Activated CD4-positive, alpha-beta T cell treated with anti-CD3 and anti-CD28 coated beads for 1 hour (primary cell): ENCODE measurements around the gene FKBP5.

Source experiments
- DNase-seq: peaks from one replicate; pipeline ENCODE4 v3.0.0-alpha.2; 2020

FKBP5 gene

DNA sequence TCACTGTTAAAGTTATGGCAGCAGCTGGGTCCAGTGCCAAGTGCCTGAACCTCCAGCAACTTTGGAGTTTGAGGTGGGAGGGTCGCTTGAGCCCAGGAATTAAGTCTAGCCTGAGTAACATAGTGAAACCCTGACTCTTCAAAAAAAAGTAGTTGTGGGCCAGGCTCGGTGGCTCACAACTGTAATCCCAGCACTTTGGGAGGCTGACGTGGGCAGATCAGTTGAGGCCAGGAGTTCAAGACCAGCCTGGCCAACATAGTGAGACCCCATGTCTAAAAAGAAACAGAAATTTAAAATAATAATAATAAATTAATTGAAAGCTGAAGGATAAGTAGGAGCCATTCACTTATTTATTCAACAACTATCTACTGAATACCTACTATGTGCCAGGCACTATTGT is 33.8 kb downstream of the FKBP5 start:
- DNase-seq: no peak

DNA sequence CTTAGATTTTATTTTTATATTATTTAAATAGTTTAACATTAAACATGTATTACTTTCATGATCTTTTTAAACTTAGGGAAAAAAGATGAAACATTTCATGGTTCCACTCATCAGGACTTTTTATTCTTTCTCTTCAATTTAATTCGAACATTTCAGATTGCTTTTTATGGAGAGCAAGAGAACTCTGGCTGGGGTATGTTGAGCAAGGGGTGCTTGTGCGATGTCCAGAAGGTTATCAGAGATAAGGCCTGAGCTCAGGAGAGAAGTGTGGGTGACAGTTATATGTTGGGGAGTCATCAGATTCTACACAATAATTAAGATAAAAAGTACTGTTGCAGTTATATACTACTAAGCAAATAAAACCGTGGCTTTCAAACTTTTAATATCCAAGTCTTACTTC is 37.5 kb downstream of the FKBP5 start:
- no peak for DNase-seq

DNA sequence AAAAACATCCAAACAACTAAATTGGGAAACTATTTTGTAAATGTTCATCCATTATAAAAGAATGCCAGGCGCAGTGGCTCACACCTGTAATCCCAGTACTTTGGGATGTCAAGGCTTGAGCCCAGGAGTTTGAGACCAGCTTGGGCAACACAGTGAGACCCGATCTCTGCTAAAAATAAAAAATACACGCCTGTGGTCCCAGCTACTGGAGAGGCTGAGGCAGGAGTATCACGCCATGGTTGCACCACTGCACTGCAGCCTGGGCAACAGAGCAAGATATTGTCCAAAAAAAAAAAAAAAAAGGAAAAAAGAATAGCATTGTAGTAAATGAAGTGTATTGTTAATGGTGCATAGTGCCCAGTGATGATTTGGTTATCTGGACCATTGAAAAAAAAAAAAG is 38.7 kb downstream of the FKBP5 start:
- no peak for DNase-seq

DNA sequence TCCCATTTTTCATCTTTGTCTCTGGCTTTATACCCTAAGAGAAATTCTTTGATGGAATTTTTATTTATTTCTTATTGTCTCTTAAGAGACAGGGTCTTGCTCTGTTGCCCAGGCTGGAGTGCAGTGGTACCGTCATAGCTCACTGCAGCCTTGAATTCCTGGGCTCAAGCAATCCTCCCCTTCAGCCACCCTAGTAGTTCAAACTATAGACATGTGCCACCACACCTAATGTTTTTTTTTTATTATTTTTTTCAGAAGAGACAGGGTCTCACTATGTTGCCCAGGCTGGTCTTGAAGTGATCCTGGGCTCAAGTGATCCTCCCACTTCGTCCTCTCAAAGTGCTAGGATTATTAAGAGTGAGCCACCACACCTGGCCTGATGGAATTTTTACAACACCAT is 40.5 kb downstream of the FKBP5 start:
- no peak for DNase-seq

DNA sequence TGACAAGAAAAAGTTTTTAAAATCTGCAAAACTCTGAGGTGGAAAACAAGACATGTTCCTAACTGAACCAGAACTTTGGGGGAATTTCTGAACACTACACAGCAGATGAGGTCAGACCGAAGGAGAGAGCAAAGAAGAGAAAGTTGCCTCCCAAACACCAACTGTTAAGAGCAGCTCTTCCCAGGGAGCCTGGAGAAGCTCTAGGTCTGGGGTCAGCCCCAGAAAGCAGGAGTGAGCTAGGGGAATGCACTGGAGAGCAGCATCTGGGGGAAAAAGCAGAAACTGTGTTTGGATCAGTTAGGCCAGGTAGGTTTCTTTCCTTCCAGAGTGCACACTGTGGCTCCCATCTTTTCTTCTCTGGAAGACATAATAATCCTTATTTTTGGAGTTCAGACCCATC is 41.3 kb downstream of the FKBP5 start:
- no peak for DNase-seq

DNA sequence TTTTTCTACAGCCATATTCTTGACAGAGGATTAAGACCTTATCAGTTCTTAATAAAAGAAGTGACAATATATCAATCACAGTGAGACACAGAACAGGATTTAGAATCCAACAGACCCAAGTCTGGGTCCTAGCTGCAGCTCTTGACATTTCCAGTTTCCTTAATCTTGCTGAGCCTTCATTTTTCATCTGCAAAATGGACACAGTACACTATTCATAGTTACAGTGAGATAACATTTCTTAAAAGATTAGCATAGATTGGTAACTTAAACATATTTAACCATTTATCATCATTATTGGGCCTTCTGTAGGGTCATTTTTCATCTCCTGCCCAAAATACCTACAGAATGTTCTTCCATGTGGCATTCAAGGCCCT is 45.6 kb downstream of the FKBP5 start:
- no peak for DNase-seq

DNA sequence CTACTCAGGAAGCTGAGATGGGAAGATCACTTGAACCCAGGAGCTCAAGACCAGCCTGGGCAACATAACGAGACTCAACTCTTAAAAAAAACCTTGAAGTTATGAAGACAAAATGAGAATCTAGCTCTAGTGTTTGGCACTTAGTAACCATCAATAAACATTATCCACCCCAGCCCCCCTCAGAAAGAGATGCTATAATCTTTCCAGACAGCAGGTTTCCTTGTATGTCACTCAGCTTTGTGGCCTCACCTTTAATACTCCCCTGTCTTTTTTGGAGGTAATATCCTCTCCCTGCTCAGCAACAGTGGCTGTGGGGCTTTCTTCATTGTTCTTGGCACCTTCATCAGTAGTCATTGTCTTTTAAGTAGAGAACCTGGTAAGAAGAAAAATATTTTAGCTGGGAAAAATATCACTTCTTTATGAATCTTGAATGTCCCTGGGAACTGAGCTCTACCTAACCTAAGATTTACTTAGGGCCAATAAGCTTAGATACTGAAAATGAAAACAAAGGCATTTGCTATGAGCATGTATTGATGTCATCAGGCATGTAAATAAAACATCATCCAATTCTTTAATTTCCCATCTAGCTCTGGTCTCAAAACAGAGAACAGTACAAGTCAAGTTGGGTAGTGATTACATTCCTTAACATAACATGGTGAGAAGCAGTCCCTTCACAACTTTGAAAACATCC is 46.1 kb downstream of the FKBP5 start:
- DNase-seq: no peak

DNA sequence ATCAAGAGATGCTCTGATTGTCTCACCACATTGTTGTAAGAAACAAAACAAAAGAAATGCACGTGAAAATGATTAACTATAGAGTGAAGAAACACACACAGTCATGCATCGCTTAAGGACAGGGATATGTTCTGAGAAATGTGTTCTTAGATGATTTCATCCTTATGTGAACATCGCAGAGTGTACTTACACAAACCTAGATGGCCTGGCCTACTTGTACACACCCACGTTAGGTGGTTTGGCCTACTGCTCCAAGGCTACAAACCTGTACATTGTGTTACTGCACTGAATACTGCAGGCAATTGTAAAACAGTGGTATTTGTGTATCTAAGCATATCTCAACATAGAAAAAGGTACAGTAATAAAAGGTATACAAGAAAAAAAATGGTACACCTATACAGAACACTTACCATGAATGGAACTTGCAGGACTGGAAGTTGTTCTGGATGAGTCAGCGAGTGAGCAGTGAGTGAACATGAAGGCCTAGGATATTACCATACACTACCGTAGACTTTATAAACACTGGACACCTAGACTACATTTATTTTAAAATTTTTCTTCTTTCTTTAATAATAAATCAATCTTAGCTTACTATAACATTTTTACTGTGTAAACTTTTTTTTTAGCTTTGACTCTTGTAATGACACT is 48.6 kb downstream of the FKBP5 start:
- DNase-seq: no peak

DNA sequence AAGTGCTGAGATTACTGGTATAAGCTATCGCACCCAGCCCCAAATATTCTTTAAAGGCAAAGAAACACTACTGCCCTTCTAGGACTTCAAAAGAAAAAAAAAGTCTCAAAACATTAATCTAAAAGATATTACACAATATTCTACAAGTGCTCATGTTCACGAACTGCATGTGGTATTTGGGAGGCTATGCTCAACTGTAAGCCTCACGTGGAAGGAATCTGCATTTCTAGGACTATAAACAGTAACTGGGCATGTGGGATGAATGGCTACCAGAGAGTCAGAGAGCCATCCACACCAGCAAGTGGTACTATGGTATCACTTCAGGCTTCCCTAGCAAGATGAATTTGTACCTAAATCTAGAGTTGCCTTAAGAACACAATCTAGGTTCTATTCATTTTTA is 50.0 kb downstream of the FKBP5 start:
- DNase-seq: no peak

DNA sequence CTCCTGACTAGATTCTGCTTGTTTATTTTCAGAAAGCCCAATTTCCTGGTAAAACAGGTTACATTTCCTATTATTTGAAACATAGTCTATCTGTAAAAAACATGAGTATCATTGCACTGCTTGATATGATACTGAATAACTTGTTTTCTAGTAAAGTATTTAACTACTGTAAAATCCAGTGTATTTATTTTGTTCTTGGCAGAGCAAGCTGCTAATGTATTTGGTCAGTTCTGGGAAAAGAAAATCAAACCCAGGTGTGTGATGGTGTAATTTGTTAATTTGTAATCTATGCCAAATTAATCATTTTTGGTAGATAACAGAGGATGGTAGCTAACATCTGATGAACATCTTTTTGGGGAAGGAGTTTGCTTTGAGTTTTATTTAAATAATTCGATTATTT is 50.8 kb downstream of the FKBP5 start:
- no peak for DNase-seq

DNA sequence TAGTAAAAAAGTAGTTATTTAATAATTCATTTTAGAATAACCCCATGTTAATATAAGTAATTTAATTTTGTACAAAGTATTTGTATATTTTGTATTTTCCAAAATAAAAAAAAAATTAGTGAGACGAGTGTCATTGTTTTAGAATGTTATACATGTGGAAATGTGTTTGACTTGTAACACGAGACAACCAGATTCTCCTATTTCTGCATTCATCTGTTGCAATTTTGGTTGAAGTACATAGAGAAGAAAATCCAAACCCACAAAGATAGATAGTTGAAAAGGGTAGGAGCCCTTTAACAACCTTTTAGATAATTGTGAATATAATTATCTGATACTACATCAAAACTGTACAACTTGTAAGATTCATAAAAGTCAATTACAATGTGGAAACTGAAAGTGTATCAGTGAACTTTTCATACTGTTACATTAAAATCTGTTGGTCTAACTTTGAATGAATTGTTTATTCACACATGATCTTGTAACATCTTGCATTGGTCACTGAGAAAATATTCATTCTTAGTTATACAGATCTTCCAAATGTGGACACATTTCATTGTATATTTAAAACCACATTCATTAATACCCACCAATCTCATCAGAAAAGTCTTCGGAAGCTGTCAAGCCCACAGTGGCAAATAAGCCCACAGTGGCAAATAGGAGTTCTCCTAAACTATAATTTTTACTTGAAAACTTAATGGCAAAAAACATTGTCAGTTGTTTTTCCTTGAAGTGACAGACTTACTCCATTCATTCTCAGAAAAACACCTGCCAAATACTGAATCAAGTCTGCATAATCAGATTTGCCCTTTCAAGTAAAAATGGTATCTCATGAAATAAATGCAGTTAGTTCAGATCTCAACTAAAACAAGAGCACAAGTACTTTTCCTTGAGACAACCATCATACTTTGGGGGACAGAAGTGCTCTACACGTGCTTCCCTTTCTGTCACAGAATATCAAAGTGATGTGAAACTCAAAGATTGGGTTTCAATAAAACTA is 52.8 kb downstream of the FKBP5 start:
- DNase-seq: no peak

DNA sequence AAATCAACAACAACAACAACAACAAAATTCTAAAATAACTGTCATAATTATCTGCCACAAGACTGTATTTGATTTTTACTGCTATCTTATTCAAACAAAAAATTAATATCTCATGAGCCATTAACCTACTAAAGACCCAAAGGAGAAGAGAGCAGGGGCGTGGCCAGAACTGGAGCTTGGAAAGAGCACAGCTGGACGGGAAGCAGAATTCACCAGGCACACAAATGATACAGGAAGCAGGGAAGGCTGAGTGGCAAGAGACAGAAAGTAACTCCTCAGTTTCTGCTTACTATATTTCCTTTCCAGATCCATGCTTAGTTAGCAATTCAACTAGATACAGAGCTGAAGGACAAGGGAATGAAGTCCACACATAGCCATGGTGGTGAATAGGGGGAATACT is 54.4 kb downstream of the FKBP5 start:
- DNase-seq: no peak

DNA sequence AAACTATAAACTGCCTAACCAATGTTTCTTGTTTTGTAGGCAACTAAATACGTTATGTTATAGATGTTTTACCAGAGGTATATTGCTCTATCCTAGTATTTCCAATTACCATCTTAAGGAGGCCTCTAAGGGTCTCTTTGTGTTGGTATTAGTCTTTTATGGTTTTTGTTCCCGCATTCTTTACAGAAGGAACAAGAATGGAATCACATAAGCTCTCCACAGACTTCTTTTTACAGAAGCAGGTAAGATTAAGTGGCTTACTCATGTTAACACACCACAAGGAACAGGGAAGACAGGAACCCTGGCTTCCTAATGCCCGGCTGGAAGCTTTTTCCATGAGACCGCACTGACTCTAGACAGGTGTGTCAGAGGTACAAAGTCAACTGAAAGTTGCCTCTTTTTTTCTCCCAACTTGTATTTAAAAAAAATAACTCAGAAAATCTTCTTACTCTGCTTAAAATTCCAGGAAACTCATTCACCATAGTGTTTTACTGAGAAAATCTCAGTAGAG is 55.1 kb downstream of the FKBP5 start:
- DNase-seq: no peak

DNA sequence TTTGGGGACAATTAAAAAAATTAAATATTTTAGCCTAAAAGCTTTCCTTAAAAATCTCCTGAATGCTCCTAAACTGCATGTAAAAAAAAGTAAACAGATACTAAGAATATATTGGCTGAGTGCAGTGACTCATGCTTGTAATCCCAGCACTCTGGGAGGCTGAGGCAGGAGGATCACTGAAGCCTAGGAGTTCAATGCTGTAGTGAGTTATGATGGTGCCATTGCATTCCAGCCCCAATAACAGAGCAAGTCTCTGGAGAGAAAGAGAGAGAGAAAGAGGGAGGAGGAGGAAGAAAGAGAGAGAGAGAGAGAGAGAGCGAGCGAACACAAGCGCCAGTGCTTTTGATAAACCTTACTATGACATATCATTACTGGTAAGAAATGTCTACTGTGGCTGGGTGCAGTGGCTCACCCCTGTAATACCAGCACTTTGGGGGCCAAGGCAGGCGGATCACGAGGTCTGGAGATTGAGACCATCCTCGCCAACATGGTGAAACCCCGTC is 58.8 kb downstream of the FKBP5 start:
- DNase-seq: no peak

DNA sequence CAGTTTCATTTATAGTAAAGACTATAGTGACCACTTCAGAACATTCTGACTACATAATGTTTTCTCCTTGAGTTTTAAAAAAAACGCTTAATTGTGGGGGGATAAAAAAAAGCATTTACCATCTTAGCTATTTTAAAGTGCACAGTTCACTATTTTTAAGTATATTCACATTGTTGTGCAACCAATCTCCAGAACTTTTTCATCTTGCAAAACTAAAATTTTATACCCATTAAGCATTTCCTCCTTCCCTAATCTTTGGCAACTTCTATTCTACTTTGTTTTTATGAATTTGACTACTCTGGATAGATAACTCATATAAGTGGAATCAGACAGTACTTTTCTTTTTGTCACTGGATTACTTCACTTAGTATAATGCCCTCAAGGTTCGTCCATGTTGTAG is 62.3 kb downstream of the FKBP5 start:
- no peak for DNase-seq

DNA sequence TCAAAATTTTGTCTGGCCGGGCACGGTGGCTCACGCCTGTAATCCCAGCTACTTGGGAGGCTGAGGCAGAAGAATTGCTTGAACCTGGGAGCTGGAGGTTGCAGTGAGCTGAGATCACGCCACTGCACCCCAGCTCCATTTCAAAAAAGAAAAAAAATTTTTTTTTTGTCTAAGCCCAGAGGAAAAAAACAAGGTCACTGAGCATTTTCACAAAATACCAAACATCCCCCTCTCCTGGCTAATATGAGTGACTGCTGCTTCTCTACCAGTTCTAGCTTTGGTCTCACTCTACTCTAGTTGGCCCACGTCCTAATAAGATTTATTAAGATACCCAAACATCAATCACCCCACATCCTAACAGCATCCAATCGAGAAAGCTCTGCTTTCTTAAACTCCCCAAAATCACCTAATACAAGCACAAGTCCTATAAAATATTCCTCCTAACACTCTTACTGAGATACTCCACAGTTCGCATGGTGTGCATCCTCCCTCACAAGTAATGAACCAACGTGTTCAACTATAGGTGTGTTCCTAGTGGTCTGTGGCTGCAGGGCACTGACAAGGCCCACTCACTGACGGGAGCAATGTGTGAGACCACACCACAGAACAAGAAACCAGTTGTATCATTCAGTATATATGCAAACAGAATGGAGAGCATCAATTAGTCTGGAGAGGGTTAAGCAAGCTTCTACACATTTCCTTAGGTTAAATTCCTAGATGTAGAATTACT is 64.2 kb downstream of the FKBP5 start:
- DNase-seq: no peak

DNA sequence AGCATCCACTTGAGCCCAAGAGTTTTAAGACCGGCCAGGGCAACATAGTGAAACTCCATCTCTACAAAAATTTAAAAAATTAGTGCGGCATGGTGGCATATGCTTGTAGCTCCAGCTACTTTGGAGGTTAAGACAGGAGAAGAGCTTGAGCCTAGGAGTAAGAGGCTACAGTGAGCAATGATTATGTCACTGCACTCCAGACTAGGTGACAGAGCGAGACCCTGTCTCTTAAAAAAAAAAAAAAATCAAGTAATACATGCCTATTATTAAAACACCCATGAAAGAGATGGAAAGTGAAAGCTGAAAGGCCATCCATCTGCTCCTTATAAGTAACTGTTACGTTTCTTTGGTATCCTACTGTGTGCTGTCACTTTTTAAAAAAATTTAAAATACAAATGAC is 66.4 kb downstream of the FKBP5 start:
- DNase-seq: no peak

DNA sequence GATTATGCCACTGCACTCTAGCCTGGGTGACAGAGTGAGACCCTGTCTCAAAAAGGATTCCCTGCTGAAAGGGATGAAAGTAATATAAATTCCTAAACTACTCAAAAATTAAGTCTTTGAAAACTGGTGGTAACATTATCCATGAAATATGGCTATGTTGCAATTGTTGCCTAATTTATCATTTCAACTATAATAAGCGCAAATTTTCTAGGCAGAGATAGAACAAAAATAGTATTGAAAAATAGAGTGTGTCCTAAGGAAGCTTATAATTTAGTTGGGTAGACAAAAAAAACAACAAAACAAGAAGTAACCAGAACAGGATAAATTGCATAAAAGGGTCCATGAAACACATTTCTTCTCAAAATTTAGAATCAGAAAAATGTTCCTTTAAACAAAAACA is 68.0 kb downstream of the FKBP5 start:
- DNase-seq: no peak

DNA sequence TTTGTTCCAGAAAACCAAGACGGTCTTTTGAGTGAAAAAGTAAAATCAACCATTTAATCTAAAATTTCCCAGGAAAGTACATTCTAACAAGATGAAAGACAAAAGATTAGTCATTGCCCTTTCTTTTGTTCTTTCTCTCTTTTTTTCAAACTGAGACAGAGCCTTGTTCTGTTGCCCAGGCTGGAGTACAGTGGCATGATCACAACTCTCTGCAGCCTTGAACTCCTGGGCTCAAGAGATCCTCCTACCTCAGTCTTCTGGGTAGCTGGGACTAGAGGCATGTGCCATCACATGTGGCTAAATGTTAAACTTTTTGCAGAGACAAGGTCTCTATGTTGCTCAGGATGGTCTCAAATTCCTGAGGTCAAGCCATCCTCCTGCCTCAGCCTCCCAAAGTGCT is 75.0 kb downstream of the FKBP5 start:
- DNase-seq: no peak

DNA sequence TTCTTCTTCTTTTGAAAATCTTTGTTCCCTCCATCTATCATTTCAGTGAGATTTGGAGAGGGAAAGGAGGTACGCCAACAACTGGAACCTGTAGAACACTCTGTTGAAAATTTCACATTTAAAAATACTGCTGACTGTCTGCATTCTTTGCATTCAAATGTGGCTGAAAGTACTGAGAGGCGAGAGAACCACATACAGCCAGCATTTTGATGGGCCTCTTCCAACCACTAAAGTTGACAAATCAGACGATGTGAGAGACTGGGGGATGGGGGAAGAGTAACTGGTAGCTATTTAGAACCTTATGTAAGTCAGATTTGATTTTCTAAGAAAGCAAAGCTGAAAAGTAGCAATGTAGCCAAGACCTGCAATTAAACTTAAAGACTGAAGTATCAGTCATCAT is 77.5 kb downstream of the FKBP5 start:
- DNase-seq: no peak

DNA sequence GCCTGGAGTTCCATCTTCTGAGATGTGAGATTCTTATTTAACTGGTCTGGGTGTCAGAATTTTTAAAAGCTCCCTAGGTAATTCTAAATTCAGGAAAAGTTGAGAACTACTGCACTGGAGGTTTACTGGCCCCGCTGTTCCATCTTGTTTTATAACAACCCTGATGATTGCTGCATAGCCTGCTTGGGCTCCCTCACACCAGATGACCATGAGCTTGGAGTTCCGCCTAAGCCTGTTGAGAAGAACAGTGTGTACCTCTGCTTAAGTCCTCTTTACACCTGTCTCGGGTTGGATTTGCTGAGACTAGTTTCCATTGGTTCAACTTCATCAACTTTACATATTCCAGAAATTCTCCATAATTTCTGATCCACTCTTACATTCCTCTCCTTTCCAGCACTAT is 77.9 kb downstream of the FKBP5 start:
- no peak for DNase-seq

DNA sequence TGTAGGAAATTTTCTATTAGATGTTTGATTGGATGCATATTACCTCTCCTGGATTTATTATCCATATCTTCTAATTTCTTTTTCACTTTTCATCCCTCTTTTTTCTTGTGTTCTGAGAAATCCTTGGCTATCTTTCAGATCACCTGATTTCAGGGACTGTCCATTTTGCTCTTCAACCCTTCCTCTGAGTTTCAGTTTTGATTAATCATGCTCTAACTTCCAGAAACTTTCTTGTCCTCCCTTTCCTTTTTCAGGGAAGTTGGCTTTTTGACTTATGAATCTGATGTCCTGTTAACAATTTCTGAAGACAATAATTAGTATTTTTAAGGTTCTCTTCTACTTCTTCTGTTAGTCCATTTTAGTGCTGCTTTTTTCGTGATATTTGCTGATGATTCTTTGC is 79.1 kb downstream of the FKBP5 start:
- DNase-seq: no peak
